HepG2 (cell line): ENCODE data around the gene FUOM. TPM values are rescaled to one million over a fixed set of nuclear protein-coding genes. Genes with fewer than 3 reads are reported as not detected.
A peak's percentile ranks its signal among the peaks of the same experiment; 100 is the strongest.

Source experiments
- ATF7-NPFF ChIP-seq: sonication (generic); formaldehyde crosslinking; IDR thresholded peaks from 2 replicates; pipeline ENCODE4 v1.8.1; 2023; ENCODE audit warnings: mild to moderate bottlenecking, low read depth, missing genetic modification reagents, moderate library complexity
- EHMT2 ChIP-seq: fragments of 200-600 bp; sonication (generic); IDR thresholded peaks from 2 replicates; pipeline ENCODE4 v1.7.0; 2017; ENCODE audit warnings: antibody characterized with exemption, low read depth, low read length, borderline replicate concordance
- FOXA3 ChIP-seq: IDR thresholded peaks from 2 replicates; pipeline ENCODE4 v1.6.1; 2016; ENCODE audit warnings: missing genetic modification reagents, missing compliant biosample characterization
- FOXP1 ChIP-seq, 2 experiments: fragments of 450-650 bp in 1 of 2; IDR thresholded peaks; 2 replicates each; pipeline ENCODE4 v1.6.1; 2017 to 2018; ENCODE audit warnings: antibody characterized with exemption in 1 of 2
- HDAC1 ChIP-seq: sonication (generic); formaldehyde crosslinking; IDR thresholded peaks from 2 replicates; pipeline ENCODE4 v1.5.1; 2020; ENCODE audit warnings: mild to moderate bottlenecking, missing genetic modification reagents
- HDAC2 ChIP-seq: sonication (generic); formaldehyde crosslinking; IDR thresholded peaks from 2 replicates; pipeline ENCODE4 v1.4.0; 2020; ENCODE audit warnings: missing genetic modification reagents
- LCORL ChIP-seq, 2 experiments: fragments of 450-650 bp in 1 of 2; sonication (generic) in 1 of 2; formaldehyde crosslinking in 1 of 2; IDR thresholded peaks; 2 replicates each; pipeline versions ENCODE4 v1.5.0 to v1.6.1; 2017 to 2020; ENCODE audit warnings: antibody characterized with exemption in 1 of 2, missing genetic modification reagents in 1 of 2
- MYC ChIP-seq: sonication (generic); formaldehyde crosslinking; IDR thresholded peaks from 2 replicates; pipeline ENCODE4 v1.9.0; 2021; ENCODE audit warnings: missing genetic modification reagents, borderline replicate concordance
- MYNN ChIP-seq: sonication (generic); formaldehyde crosslinking; IDR thresholded peaks from 2 replicates; pipeline ENCODE4 v1.4.0; 2020; ENCODE audit warnings: mild to moderate bottlenecking, low read depth, missing genetic modification reagents
- NR2F6 ChIP-seq, 2 experiments: IDR thresholded peaks; 2 replicates each; pipeline ENCODE4 v1.6.1; 2016; ENCODE audit warnings: antibody characterized with exemption in 1 of 2, mild to moderate bottlenecking in 1 of 2
- PAWR ChIP-seq: sonication (generic); formaldehyde crosslinking; IDR thresholded peaks from 2 replicates; pipeline ENCODE4 v1.4.0; 2020; ENCODE audit warnings: missing genetic modification reagents, mild to moderate bottlenecking, borderline replicate concordance
- SP4 ChIP-seq: sonication (generic); formaldehyde crosslinking; IDR thresholded peaks from 2 replicates; pipeline ENCODE4 v1.8.1; 2023; ENCODE audit warnings: mild to moderate bottlenecking, missing genetic modification reagents
- TARDBP ChIP-seq: sonication (generic); formaldehyde crosslinking; IDR thresholded peaks from 2 replicates; pipeline ENCODE4 v1.8.0; 2022; ENCODE audit warnings: mild to moderate bottlenecking, missing genetic modification reagents
- ZNF232 ChIP-seq: sonication (generic); formaldehyde crosslinking; IDR thresholded peaks from 2 replicates; pipeline ENCODE4 v1.4.0; 2020; ENCODE audit warnings: missing genetic modification reagents, borderline replicate concordance
- ZNF331 ChIP-seq: sonication (generic); formaldehyde crosslinking; IDR thresholded peaks from 2 replicates; pipeline ENCODE4 v1.4.0; 2020; ENCODE audit warnings: missing genetic modification reagents
- ZNF451 ChIP-seq: sonication (generic); formaldehyde crosslinking; IDR thresholded peaks from 2 replicates; pipeline ENCODE4 v1.5.0; 2020; ENCODE audit warnings: mild to moderate bottlenecking, missing genetic modification reagents
- ZNF557 ChIP-seq: sonication (generic); formaldehyde crosslinking; IDR thresholded peaks from 2 replicates; pipeline ENCODE4 v1.4.0; 2020; ENCODE audit warnings: missing genetic modification reagents
- ZNF713 ChIP-seq: sonication (generic); formaldehyde crosslinking; IDR thresholded peaks from 2 replicates; pipeline ENCODE4 v1.4.0; 2020; ENCODE audit warnings: mild to moderate bottlenecking, missing genetic modification reagents
- ZNF737 ChIP-seq: sonication (generic); formaldehyde crosslinking; IDR thresholded peaks from 2 replicates; pipeline ENCODE4 v1.5.0; 2020; ENCODE audit warnings: missing genetic modification reagents, mild to moderate bottlenecking, borderline replicate concordance
- polyA plus RNA-seq, 8 experiments: library from polyadenylated mRNA; depleted of rRNA in 3 of 8; stranded (reverse) in 7 of 8; unstranded in 1 of 8; fragments of >200 nt; fragmentation: Illumina TruSeq in 4 of 8; extraction: Trizol in 4 of 8; gene quantifications; 2 replicates each; pipeline versions ENCODE4 v1.2.1 to v1.2.3, GENCODE V29; 2011 to 2016; ENCODE audit warnings: low read depth in 4 of 8, missing spikeins in 1 of 8, mixed read lengths in 1 of 8; ENCODE audit not compliant: insufficient read depth in 1 of 8
- total RNA-seq, 5 experiments: library from RNA; depleted of rRNA; stranded (reverse); fragments of >200 nt; fragmentation: Illumina TruSeq; extraction: Trizol; gene quantifications; 2 replicates each; pipeline ENCODE4 v1.2.3, GENCODE V29; 2016; ENCODE audit warnings: low read depth in 1 of 5
- TF ChIP-seq, protein P1 (sequence below): sonication (generic); formaldehyde crosslinking; IDR thresholded peaks from 2 replicates; pipeline ENCODE4 v1.5.0; 2020; ENCODE audit warnings: mild to moderate bottlenecking, missing genetic modification reagents
- TF ChIP-seq, protein P2 (sequence below): sonication (generic); formaldehyde crosslinking; IDR thresholded peaks from 2 replicates; pipeline ENCODE4 v1.4.0; 2020; ENCODE audit warnings: mild to moderate bottlenecking, missing genetic modification reagents
- TF ChIP-seq, protein P3 (sequence below): IDR thresholded peaks from 2 replicates; pipeline ENCODE4 v1.6.1; 2016; ENCODE audit warnings: missing genetic modification reagents, missing compliant biosample characterization
- TF ChIP-seq, protein P4 (sequence below): sonication (generic); formaldehyde crosslinking; conservative IDR thresholded peaks from 2 replicates; pipeline ENCODE4 v1.4.0; 2020; ENCODE audit warnings: missing genetic modification reagents

FUOM gene
- total and polyA plus RNA-seq, 2 of the 13 experiments (the other 11 are each of a cell fraction or from before 2014, with no cell fraction given), result 27.5 to 60.4 TPM

DNA sequence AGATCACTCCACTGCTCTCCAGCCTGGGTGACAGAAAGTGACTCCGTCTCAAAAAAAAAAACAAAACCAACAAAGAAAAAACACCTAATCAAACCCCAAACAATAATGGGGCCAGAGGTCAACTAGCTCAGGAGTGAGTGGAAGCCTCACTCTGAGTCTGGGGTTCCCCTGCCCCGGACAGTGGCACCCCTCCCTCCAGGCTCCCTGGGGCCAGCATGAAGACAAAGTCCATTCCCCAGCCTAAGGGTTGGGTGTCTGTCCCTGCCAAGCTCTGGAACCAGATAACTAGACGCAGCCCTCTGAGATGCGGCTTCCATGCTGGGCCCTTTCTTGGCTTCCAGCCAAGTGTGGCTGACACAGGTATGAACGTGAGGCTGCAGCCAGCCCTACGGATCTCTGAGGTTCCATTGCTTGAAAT, 1.7 kb upstream of the FUOM start (continued):
- TF ChIP-seq, protein P1, sequence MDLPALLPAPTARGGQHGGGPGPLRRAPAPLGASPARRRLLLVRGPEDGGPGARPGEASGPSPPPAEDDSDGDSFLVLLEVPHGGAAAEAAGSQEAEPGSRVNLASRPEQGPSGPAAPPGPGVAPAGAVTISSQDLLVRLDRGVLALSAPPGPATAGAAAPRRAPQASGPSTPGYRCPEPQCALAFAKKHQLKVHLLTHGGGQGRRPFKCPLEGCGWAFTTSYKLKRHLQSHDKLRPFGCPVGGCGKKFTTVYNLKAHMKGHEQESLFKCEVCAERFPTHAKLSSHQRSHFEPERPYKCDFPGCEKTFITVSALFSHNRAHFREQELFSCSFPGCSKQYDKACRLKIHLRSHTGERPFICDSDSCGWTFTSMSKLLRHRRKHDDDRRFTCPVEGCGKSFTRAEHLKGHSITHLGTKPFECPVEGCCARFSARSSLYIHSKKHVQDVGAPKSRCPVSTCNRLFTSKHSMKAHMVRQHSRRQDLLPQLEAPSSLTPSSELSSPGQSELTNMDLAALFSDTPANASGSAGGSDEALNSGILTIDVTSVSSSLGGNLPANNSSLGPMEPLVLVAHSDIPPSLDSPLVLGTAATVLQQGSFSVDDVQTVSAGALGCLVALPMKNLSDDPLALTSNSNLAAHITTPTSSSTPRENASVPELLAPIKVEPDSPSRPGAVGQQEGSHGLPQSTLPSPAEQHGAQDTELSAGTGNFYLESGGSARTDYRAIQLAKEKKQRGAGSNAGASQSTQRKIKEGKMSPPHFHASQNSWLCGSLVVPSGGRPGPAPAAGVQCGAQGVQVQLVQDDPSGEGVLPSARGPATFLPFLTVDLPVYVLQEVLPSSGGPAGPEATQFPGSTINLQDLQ, result no peak
- TF ChIP-seq ZNF737 (CRISPR knock-in tag) (no peak), ZNF331 (CRISPR knock-in tag) (peak; percentile 71; the same call in 1 of the 2 replicates), EHMT2 (0 out of 2 replicates have a peak, but pooled peaks have one; percentile 24), FOXP1 (IDR thresholded peaks at IDR 0.05) (no peak), FOXP1 (CRISPR knock-in tag; IDR thresholded peaks at IDR 0.05) (peak; percentile 13; the same call in 1 of the 2 replicates), ZNF232 (CRISPR knock-in tag) (peak; percentile 12; the same call in 1 of the 2 replicates), ATF7-NPFF (no peak), MYNN (CRISPR knock-in tag) (0 out of 2 replicates have a peak, but pooled peaks have one; percentile 58), HDAC1 (peak; percentile 33; the same call in 1 of the 2 replicates), SP4 (CRISPR knock-in tag) (peak; percentile 57; the same call in 1 of the 2 replicates), TARDBP (CRISPR knock-in tag) (no peak), NR2F6 (IDR thresholded peaks at IDR 0.05) (peak; percentile 83), NR2F6 (CRISPR knock-in tag; IDR thresholded peaks at IDR 0.05) (peak; percentile 57), HDAC2 (CRISPR knock-in tag) (0 out of 2 replicates have a peak, but pooled peaks have one; percentile 18), ZNF451 (CRISPR knock-in tag) (0 out of 2 replicates have a peak, but pooled peaks have one; percentile 6), LCORL (IDR thresholded peaks at IDR 0.05) (peak; percentile 76; the same call in 1 of the 2 replicates), LCORL (CRISPR knock-in tag; IDR thresholded peaks at IDR 0.05) (peak; percentile 89), MYC (0 out of 2 replicates have a peak, but pooled peaks have one; percentile 16), PAWR (0 out of 2 replicates have a peak, but pooled peaks have one; percentile 27), ZNF713 (CRISPR knock-in tag) (no peak), FOXA3 (CRISPR knock-in tag) (peak; percentile 31), ZNF557 (CRISPR knock-in tag) (peak; percentile 69; the same call in 1 of the 2 replicates)
- TF ChIP-seq, protein P2, sequence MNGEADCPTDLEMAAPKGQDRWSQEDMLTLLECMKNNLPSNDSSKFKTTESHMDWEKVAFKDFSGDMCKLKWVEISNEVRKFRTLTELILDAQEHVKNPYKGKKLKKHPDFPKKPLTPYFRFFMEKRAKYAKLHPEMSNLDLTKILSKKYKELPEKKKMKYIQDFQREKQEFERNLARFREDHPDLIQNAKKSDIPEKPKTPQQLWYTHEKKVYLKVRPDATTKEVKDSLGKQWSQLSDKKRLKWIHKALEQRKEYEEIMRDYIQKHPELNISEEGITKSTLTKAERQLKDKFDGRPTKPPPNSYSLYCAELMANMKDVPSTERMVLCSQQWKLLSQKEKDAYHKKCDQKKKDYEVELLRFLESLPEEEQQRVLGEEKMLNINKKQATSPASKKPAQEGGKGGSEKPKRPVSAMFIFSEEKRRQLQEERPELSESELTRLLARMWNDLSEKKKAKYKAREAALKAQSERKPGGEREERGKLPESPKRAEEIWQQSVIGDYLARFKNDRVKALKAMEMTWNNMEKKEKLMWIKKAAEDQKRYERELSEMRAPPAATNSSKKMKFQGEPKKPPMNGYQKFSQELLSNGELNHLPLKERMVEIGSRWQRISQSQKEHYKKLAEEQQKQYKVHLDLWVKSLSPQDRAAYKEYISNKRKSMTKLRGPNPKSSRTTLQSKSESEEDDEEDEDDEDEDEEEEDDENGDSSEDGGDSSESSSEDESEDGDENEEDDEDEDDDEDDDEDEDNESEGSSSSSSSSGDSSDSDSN, result peak; percentile 57
- TF ChIP-seq, protein P3, sequence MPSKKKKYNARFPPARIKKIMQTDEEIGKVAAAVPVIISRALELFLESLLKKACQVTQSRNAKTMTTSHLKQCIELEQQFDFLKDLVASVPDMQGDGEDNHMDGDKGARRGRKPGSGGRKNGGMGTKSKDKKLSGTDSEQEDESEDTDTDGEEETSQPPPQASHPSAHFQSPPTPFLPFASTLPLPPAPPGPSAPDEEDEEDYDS, result peak; percentile 29; the same call in 1 of the 2 replicates
- TF ChIP-seq, protein P4, sequence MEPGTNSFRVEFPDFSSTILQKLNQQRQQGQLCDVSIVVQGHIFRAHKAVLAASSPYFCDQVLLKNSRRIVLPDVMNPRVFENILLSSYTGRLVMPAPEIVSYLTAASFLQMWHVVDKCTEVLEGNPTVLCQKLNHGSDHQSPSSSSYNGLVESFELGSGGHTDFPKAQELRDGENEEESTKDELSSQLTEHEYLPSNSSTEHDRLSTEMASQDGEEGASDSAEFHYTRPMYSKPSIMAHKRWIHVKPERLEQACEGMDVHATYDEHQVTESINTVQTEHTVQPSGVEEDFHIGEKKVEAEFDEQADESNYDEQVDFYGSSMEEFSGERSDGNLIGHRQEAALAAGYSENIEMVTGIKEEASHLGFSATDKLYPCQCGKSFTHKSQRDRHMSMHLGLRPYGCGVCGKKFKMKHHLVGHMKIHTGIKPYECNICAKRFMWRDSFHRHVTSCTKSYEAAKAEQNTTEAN (CRISPR knock-in tag), result 0 out of 2 replicates have a peak, but pooled peaks have one; percentile 5
